HCT116 (cell line): ENCODE measurements around the gene SUDS3. TPM values are rescaled to one million over a fixed set of nuclear protein-coding genes. Genes with fewer than 3 reads are reported as not detected.

ENCODE experiments used
- ATAC-seq: fragments of 200-7000 bp; cut with Tn5 transposase; 2 replicates; pipeline ENCODE4 v1.9.1; 2020; ENCODE audit warnings: mild to moderate bottlenecking, moderate library complexity
- BruUV-seq: library from RNA; stranded (reverse); fragments of 400-500 nt; replicated peaks from 2 replicates; lab custom pipeline; 2021; lab: Mats Ljungman, UMichigan
- CTCF ChIA-PET: fragments of 300-600 bp; sonication (Branson Sonifier 250); formaldehyde crosslinking; loops from one replicate; lab custom pipeline; 2021; ENCODE audit warnings: antibody characterized with exemption; lab: Charles Lee
- POLR2A ChIA-PET: fragments of 300-600, 350-600 bp; sonication (Branson Sonifier 250); formaldehyde crosslinking; loops from one replicate; lab custom pipeline; 2021; ENCODE audit warnings: antibody characterized with exemption; lab: Charles Lee
- RAD21 ChIA-PET, 2 experiments: fragments of 300-600 bp; sonication (Branson Sonifier 250); formaldehyde crosslinking; loops; one replicate each; lab custom pipeline; 2023; ENCODE audit warnings: low total read pairs in 2 of 2; ENCODE audit not compliant: uncharacterized antibody in 2 of 2, unreplicated experiment in 2 of 2, low non-redundant PET in 1 of 2; lab: Charles Lee
- DNase-seq: peaks from one replicate; pipeline ENCODE4 v3.0.0-alpha.2; 2010; ENCODE audit warnings: low read depth, low spot score
- H2AFZ ChIP-seq: fragments of 200-600 bp; shearing (Covaris generic), sonication (generic); 2 replicates; pipeline ENCODE4 v1.6.1; 2017; ENCODE audit warnings: low read depth, mixed run types, mixed read lengths, antibody characterized with exemption, low read length; ENCODE audit not compliant: poor library complexity, severe bottlenecking
- H3K27ac ChIP-seq: 2 replicates; pipeline ENCODE4 v1.5.1; 2012; ENCODE audit warnings: low read depth, low read length
- H3K27me3 ChIP-seq: fragments of 200-600 bp; sonication (generic); 2 replicates; pipeline ENCODE4 v1.6.1; 2016; ENCODE audit warnings: mixed run types, low read length, mixed read lengths; ENCODE audit not compliant: insufficient read depth
- H3K36me3 ChIP-seq, 2 experiments: fragments of 200-500 bp in 1 of 2; fragments of 200-600 bp in 1 of 2; sonication (Bioruptor generic) in 1 of 2; sonication (generic) in 1 of 2; 2 replicates each; pipeline versions ENCODE4 v1.5.1 to v1.6.1; 2014 to 2016; ENCODE audit warnings: low read length in 2 of 2, inconsistent platforms in 1 of 2, mixed read lengths in 1 of 2, mixed run types in 1 of 2; ENCODE audit not compliant: insufficient read depth in 2 of 2, control insufficient read depth in 1 of 2
- H3K4me1 ChIP-seq, 2 experiments: fragments of 200-600 bp in 1 of 2; sonication (generic) in 1 of 2; 2 replicates each; pipeline versions ENCODE4 v1.5.1 to v1.6.1; 2012 to 2017; ENCODE audit warnings: low read length in 2 of 2, inconsistent platforms in 1 of 2, mild to moderate bottlenecking in 1 of 2, mixed read lengths in 1 of 2, mixed run types in 1 of 2, moderate library complexity in 1 of 2; ENCODE audit not compliant: insufficient read depth in 2 of 2, control insufficient read depth in 1 of 2
- H3K4me2 ChIP-seq: fragments of 200-600 bp; sonication (generic); 2 replicates; pipeline ENCODE4 v1.6.1; 2017; ENCODE audit warnings: mixed run types, low read length, mixed read lengths
- H3K4me3 ChIP-seq, 2 experiments: fragments of 200-600 bp in 1 of 2; sonication (generic) in 1 of 2; replicated peaks in 1 of 2; 2 replicates each; pipeline ENCODE4 v1.5.1; 2011 to 2016; ENCODE audit warnings: low read length in 2 of 2, control low read depth in 1 of 2, low read depth in 1 of 2, mild to moderate bottlenecking in 1 of 2, mixed read lengths in 1 of 2, mixed run types in 1 of 2
- H3K79me2 ChIP-seq: fragments of 200-600 bp; sonication (generic); 2 replicates; pipeline ENCODE4 v1.6.1; 2017; ENCODE audit warnings: mild to moderate bottlenecking, mixed run types, low read length, moderate library complexity, mixed read lengths; ENCODE audit not compliant: insufficient read depth
- H3K9ac ChIP-seq: fragments of 200-600 bp; sonication (generic); 2 replicates; pipeline ENCODE4 v1.6.1; 2016; ENCODE audit warnings: low read length, mixed read lengths
- H3K9me2 ChIP-seq: fragments of 200-600 bp; sonication (generic), shearing (Covaris generic); 2 replicates; pipeline ENCODE4 v1.6.1; 2017; ENCODE audit warnings: mixed run types, mild to moderate bottlenecking, moderate library complexity; ENCODE audit not compliant: insufficient read depth
- H3K9me3 ChIP-seq, 2 experiments: fragments of 200-500 bp in 1 of 2; fragments of 200-600 bp in 1 of 2; sonication (Bioruptor generic) in 1 of 2; sonication (generic) in 1 of 2; 2 replicates each; pipeline ENCODE4 v1.6.1; 2014 to 2017; ENCODE audit warnings: low read length in 2 of 2, mixed read lengths in 2 of 2, inconsistent platforms in 1 of 2, low read depth in 1 of 2, mild to moderate bottlenecking in 1 of 2, mixed run types in 1 of 2, moderate library complexity in 1 of 2; ENCODE audit not compliant: control insufficient read depth in 1 of 2, insufficient read depth in 1 of 2
- H4K20me1 ChIP-seq: fragments of 200-600 bp; sonication (generic), shearing (Covaris generic); 2 replicates; pipeline ENCODE4 v1.6.1; 2017; ENCODE audit warnings: mixed run types, mild to moderate bottlenecking, moderate library complexity; ENCODE audit not compliant: insufficient read depth
- ATF3 ChIP-seq: IDR thresholded peaks from 2 replicates; pipeline ENCODE4 v1.6.1; 2012
- CTCF ChIP-seq, 3 experiments: fragments of 200-600 bp in 1 of 3; sonication (generic) in 1 of 3; IDR thresholded peaks in 2 of 3; conservative IDR thresholded peaks in 1 of 3; 2 replicates each; pipeline ENCODE4 v1.5.1; 2012 to 2017; ENCODE audit warnings: low read depth in 2 of 3, low read length in 2 of 3, antibody characterized with exemption in 1 of 3, borderline replicate concordance in 1 of 3, control low read depth in 1 of 3, mild to moderate bottlenecking in 1 of 3, mixed read lengths in 1 of 3, mixed run types in 1 of 3, moderate library complexity in 1 of 3; ENCODE audit not compliant: insufficient read depth in 1 of 3
- ELF1 ChIP-seq: IDR thresholded peaks from 2 replicates; pipeline ENCODE4 v1.6.1; 2012; ENCODE audit warnings: low read depth, borderline replicate concordance
- EZH2 ChIP-seq: fragments of 200-600 bp; sonication (generic); IDR thresholded peaks from 2 replicates; pipeline ENCODE4 v1.6.1; 2017; ENCODE audit warnings: antibody characterized with exemption, mixed run types
- EZH2phosphoT487 ChIP-seq: fragments of 200-600 bp; IDR thresholded peaks from 2 replicates; pipeline ENCODE4 v1.6.1; 2018; ENCODE audit warnings: antibody characterized with exemption, borderline replicate concordance
- MAX ChIP-seq: IDR thresholded peaks from 2 replicates; pipeline ENCODE4 v1.6.1; 2012
- POLR2A ChIP-seq: IDR thresholded peaks from 2 replicates; pipeline ENCODE4 v1.7.0; 2011; ENCODE audit warnings: borderline replicate concordance; ENCODE audit not compliant: insufficient read depth, insufficient read length; ENCODE audit errors: extremely low read depth
- YY1 ChIP-seq: IDR thresholded peaks from 2 replicates; pipeline ENCODE4 v1.6.1; 2011; ENCODE audit warnings: low read length, low read depth, moderate library complexity, mild to moderate bottlenecking; ENCODE audit not compliant: insufficient replicate concordance; ENCODE audit errors: extremely low read depth
- ZBTB33 ChIP-seq: IDR thresholded peaks from 2 replicates; pipeline ENCODE4 v1.6.1; 2011; ENCODE audit warnings: mild to moderate bottlenecking, low read length, moderate library complexity; ENCODE audit not compliant: insufficient replicate concordance; ENCODE audit errors: extremely low read depth
- ZFX ChIP-seq: fragments of 450-650 bp; IDR thresholded peaks from 2 replicates; pipeline ENCODE4 v1.6.1; 2017
- intact Hi-C: fragments of 100-400 bp; cut with micrococcal nuclease; formaldehyde crosslinking; loops from 2 replicates; pipeline ENCODE4 v1.10.0; 2022
- total RNA-seq: library from RNA; stranded (reverse); gene quantifications from one replicate; pipeline ENCODE4 v1.2.1, GENCODE V29; 2021; ENCODE audit not compliant: unreplicated experiment

Gene SUDS3
- total RNA-seq, 1 experiment from 2014 or later, result 32.3 TPM

GRCh38 chr12:118424884-118425283 lies 48.5 kb downstream of the SUDS3 start:
- Histone ChIP-seq H3K36me3 (no peaks in the 10 kb centered on the region), H2AFZ (no peak overlapping the region), H4K20me1 (no peaks in the 10 kb centered on the region), H3K4me1 (peaks cover 5 to 9% of the 10 kb centered on the region in 2 experiments; a peak in 3 of 4 replicates), H3K4me2 (no peak overlapping the region), H3K9ac (no peak overlapping the region), H3K27ac (no peak overlapping the region), H3K79me2 (no peaks in the 10 kb centered on the region), H3K4me3 (no peak overlapping the region), H3K9me2 (no peaks in the 10 kb centered on the region), H3K9me3 (no peaks in the 10 kb centered on the region), H3K27me3 (no peaks in the 10 kb centered on the region)
- POLR2A ChIA-PET, result no interaction called here
- TF ChIP-seq ELF1 (no peak), EZH2phosphoT487 (no peak), POLR2A (no peak), EZH2 (no peak), CTCF (IDR thresholded peaks at IDR 0.05 in 2 of 3, conservative IDR thresholded peaks at IDR 0.05 in 1 of 3; ENCODE audit: borderline replicate concordance in 1 of 3, insufficient read depth in 1 of 3, low read depth in 2 of 3, low read length in 2 of 3) (no peak), ATF3 (no peak), MAX (no peak), ZFX (no peak), YY1 (no peak), ZBTB33 (no peak)
- intact Hi-C loops, result no loop called here
- BruUV-seq, result no TSS peak
- RAD21 ChIA-PET, result no interaction called here
- ATAC-seq (no peak), DNase-seq (no peak)
- CTCF ChIA-PET, result no interaction called here
